GM19455 (cell line): ENCODE measurements around the gene TMEM237.
A peak's percentile ranks its signal among the peaks of the same experiment; 100 is the strongest.
"Not testable (repeated sequence)": the region's sequence is repeated elsewhere in the genome, so short reads cannot be mapped to it uniquely, and the experiment has no call there.

Experiments
- ATAC-seq: cut with Tn5 transposase; IDR thresholded peaks from one replicate; pipeline ENCODE4 v1.9.1; 2021; ENCODE audit not compliant: unreplicated experiment

Gene TMEM237, protein sequence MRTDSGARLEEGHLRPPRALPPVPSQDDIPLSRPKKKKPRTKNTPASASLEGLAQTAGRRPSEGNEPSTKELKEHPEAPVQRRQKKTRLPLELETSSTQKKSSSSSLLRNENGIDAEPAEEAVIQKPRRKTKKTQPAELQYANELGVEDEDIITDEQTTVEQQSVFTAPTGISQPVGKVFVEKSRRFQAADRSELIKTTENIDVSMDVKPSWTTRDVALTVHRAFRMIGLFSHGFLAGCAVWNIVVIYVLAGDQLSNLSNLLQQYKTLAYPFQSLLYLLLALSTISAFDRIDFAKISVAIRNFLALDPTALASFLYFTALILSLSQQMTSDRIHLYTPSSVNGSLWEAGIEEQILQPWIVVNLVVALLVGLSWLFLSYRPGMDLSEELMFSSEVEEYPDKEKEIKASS

DNA sequence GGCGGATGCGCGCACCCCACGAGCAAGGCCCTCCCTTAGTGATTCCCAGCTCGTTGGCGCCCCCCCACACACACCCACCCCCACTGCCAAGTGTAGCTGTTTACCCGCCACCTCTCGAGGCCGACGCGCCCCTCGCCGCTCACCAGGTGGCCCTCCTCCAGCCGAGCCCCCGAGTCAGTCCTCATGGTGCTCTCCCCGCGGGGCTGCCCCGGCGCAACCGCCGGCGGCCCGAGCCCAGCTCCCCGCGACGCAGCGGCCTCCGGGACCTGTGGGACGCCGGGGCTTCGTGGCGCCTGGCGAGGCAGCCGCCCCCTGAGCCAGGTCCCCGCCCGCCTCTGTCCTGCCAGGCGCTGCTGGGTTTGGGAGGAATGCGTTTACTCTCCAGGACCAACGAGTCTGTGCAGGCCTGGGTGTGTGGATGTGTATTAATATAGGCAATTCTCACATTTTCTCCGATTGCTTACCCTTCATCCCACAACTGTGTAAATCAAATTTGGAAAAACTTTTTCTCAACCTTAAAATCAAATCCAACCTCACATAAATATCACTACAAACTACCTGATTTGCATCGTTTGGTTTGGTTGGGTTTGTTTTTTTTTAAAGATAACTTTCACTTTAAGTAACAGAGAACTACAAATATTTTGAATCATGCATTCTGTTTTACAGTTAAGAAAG, at the start of gene TMEM237:
Gene TMEM237, minus strand, starts transcription at position 288 of the 675 bp plus-strand sequence. Its CDS starts 103 bp downstream, at position 185.
- peak; percentile 43 for ATAC-seq

DNA sequence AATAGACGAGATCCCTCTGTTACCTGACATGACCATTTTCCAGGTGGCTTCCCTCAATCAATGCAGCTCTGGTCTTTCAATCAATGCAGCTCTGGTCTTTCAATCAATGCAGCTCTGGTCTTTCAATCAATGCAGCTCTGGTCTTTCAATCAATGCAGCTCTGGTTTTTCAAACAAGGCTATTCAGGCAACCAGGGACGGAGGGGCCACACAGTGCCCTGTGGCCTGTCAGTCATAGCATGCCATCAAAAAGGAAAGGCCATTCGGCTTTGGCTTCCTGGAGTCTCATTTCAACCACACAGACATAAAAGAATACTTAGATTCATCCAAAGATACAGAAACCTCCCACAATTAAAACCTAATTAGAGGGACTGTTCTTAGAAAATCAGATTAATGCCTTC, 41.9 kb upstream of the TMEM237 start:
- ATAC-seq = no peak

GRCh38 chr2:201680743-201681142, 37.4 kb upstream of the TMEM237 start:
- ATAC-seq = no peak

GRCh38 chr2:201678401-201678800, 35.1 kb upstream of the TMEM237 start:
- ATAC-seq = no peak

GRCh38 chr2:201675454-201675853, 32.2 kb upstream of the TMEM237 start:
- ATAC-seq = no peak

DNA sequence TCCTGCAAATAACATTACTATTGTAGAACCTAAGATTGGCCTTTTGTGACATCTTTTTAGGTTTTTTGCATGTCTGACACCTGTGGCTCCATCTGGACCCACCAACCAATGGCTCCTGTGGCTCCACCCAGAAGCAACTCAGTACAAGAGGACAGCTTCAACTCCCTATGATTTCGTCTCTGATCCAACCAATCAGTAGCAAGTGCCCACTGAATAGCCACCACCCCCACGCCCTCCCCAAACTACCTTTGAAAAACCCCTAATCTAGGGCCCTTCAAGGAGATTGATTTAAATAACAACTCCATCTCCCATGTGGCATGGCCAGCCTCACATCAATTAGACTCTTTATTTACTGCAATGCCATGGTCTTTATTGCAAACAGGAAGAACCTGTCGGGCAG, 31.5 kb upstream of the TMEM237 start:
- ATAC-seq = no peak

- ATAC-seq = no peak
Measured at GRCh38 chr2:201674298-201674697, 31.0 kb upstream of the TMEM237 start.

DNA sequence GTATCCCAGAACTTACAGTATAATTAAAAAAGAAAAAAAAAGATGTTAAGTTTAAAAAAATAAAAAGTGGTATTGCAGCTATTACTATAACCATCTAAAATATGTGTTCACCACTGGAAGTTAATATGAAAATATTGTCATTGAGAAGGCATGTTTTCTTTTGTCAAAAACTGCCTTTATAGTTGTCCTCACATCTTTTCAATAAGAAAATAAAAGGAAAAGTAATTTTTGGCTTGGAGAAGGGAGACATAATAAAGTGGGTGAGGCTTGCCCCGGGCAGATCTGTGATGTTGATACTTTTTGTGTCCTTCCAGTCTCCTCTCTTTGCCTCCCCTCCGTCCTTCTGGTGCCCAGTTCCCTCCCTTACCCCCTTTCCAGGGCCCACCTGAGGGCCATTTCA, 30.2 kb upstream of the TMEM237 start:
- no peak for ATAC-seq

DNA sequence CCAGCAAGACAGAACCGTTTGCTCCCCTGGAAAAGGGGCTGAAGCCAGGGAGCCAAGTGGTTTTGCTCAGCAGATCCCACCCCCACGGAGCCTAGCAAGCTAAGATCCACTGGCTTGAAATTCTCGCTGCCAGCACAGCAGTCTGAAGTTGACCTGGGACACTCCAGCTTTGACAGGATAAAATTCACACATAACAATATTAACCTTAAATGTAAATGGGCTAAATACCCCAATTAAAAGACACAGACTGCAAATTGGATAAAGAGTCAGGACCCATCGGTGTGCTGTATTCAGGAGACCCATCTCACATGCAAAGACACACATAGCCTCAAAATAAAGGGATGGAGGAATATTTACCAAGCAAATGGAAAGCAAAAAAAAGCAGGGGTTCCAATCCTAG, 27.9 kb upstream of the TMEM237 start:
- not testable (repeated sequence) for ATAC-seq

DNA sequence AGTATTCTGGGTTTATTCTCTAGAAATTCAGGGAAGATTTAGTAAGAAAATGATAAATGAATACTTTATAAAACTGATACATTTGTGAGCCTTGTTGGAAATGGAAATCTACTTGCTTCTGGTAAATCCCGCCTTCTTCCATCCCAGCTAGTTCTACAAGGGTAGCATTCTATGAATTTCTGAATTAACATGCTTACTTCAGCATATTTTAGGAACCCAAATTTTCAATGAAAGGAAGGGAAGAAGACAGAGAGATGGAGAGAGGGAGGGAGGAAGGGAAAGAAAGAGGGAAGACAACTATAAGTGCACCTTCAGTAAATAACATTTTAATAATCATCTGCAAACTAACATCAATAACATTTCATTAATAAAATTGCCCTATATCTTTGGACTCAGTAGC, 26.6 kb upstream of the TMEM237 start:
- ATAC-seq = no peak

GRCh38 chr2:201668402-201668910, 25.2 kb upstream of the TMEM237 start:
- ATAC-seq = no peak

GRCh38 chr2:201664334-201664733, 21.0 kb upstream of the TMEM237 start:
- ATAC-seq = no peak

- ATAC-seq = no peak
Measured at GRCh38 chr2:201661366-201661765, 18.1 kb upstream of the TMEM237 start.

GRCh38 chr2:201660293-201660895, 17.1 kb upstream of the TMEM237 start:
- ATAC-seq = no peak

- no peak for ATAC-seq
Measured at GRCh38 chr2:201656740-201657139, 13.4 kb upstream of the TMEM237 start.

- ATAC-seq = no peak
Measured at GRCh38 chr2:201656102-201656501, 12.8 kb upstream of the TMEM237 start.

- ATAC-seq = no peak
Measured at GRCh38 chr2:201654616-201655384, 11.5 kb upstream of the TMEM237 start.

DNA sequence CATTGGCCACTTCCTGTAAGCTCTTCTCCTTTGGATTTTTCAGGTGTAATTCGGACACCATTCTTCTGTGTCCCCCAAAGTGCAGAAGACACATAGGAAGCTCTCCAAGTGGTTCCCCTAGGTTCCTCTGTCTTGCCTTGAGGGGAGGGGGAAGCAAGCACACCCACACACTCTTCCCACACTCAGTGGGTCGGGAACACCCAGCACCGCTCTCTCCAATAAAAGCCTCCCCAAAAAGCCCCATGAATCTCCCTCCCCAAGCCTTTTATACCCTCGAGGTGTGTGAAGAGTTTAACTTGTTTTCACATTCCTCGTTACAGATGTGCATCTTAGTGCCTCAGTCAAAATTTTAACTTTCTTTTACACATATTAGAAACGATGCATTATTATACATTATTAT, 9.9 kb upstream of the TMEM237 start:
- no peak for ATAC-seq

DNA sequence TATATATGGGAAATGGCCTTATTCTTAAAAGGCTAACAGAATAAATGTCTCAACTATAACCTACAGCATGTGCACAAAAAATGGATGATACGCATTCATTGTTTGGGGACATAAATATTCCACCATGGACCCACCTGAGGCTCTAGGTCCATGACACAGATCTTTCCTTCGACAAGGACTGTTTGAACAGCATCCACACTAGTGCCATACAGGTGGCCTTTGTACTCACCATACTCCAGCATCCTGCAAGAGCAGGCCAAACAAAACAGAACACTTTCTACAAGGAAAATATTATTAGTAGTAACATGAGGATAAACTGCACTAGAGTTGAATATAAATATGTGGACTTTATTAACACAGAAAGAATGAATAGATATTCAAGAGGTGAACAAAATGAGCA, 6.1 kb upstream of the TMEM237 start:
- no peak for ATAC-seq

- ATAC-seq = no peak
Measured at GRCh38 chr2:201647431-201647830, 4.1 kb upstream of the TMEM237 start.

DNA sequence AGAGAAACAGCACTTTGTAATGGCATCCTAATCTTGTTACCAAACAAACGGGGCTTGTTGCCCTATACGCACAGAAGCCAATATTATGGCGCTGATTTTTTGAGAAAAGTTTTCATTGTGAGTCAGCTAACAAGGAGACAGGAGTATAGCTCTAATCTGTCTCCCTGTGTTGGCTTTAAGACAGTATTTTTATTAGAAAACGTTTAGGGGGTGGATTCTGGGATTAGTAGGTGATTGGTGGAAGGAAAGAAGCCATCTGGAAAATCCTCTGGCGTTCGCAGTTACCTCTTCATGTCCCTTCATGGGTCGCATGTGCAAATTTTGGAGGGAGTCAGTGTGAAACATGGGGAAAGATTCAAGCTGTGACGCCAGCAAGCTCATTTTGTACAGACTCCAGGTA, 698 bp upstream of the TMEM237 start:
- ATAC-seq = no peak
